GM21717 (cell line): ENCODE results near the gene NREP.

Experiments
- ATAC-seq: cut with Tn5 transposase; IDR thresholded peaks from one replicate; pipeline ENCODE4 v1.9.1; 2021; ENCODE audit warnings: mild to moderate bottlenecking, moderate library complexity; ENCODE audit not compliant: unreplicated experiment

Gene NREP

GRCh38 chr5:111699324-111699723 lies 57.7 kb downstream of the NREP start:
- ATAC-seq, result no peak

GRCh38 chr5:111697881-111698757 lies 58.9 kb downstream of the NREP start:
- no peak for ATAC-seq

DNA sequence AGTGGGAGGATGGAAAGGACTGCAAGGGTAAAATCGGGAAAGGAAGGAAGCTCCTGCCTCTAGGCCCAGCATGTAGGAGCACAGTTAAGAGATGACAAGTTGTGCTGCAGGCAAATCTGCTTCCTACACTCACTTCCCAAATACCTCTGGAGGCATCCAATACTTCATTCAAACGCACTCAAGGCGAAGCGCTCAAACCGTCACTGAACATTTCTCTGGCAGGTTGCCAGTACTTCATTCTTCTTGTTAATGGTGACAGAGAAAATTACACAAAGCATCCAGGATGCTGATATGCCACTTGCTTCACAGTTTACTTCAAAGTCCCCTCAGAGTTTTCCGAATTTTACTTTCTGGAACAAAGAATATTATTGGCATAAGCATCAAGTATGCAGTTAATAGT lies 59.8 kb downstream of the NREP start:
- ATAC-seq, result no peak

DNA sequence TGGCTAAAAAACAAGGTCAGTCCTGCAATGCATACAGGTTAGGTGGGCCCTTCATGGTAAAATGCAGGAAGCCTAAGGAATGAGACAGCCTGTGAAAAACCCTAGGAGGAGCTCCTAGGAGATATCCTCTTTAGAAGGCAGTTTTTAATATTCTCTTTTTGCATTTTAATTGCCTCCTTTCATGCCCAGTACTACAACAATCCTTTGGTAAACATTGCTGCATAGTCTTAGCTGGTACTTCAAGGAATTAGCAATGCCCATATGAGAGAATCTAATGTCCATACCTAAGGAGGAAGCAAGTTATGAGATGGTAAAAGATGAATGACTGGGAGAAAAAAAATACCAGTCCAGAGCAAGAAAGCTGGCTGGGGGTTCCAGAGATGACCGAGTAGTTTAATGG lies 61.0 kb downstream of the NREP start:
- no peak for ATAC-seq

DNA sequence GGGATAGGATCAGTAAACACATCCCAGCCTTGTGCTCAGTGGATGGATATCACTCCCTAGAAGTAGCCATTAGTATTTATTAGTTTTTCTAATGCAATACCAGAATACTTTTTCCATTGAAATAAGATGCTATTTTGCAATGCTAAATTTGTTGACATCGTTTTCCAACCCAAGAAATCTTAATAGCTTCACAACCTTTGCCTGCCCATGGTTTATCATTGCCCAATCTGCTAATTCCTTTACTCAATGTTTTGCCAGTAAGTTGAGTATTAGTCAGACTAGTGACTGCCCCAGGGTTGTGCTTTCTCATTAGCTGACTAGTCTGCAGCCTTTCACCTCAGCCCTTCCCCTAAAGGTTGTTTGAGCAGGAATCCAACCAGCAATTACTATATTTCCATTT lies 62.9 kb downstream of the NREP start:
- no peak for ATAC-seq

GRCh38 chr5:111691914-111692313 lies 65.1 kb downstream of the NREP start:
- ATAC-seq, result no peak

DNA sequence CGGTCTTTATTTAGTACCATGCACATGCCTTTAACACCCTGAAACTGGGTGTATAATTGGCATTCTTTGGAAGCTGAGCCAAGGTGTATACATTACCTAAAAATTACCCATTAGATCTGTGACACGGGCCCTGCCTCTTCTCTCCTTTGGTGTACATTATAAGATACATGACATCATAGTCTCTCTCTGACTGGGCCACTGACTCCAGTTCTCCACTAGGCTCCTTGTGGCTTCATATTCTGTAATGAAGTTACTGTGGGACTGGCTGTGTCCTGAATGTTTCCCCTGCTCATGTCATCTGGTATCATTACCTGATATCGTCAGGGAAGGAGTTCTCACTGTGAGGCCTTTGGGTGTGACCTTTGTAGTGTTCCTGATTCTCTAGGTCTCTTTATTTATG lies 65.5 kb downstream of the NREP start:
- ATAC-seq, result no peak

GRCh38 chr5:111689357-111689935 lies 67.5 kb downstream of the NREP start:
- no peak for ATAC-seq

DNA sequence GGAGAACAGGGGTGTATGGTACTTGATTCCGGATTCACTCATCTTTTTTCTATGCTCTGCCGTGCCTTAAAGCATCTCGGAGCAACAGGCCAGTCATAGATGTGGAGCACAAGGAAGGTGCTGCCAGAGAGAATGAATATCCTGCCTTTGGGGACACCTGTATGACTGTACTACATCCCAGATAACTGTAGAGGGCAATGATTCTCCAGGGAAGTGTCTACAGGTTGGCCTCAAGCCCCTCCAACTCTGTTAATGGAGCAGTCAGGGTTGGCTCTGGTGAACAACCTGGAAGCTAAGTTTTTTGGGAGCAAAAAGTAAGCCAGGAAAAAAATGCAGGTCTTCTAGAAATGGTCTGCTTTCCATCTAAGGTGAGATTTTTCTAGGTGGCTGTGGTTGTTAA lies 71.0 kb downstream of the NREP start:
- ATAC-seq, result no peak

- ATAC-seq, result no peak
Observed at GRCh38 chr5:111682641-111683040, 74.4 kb downstream of the NREP start.

DNA sequence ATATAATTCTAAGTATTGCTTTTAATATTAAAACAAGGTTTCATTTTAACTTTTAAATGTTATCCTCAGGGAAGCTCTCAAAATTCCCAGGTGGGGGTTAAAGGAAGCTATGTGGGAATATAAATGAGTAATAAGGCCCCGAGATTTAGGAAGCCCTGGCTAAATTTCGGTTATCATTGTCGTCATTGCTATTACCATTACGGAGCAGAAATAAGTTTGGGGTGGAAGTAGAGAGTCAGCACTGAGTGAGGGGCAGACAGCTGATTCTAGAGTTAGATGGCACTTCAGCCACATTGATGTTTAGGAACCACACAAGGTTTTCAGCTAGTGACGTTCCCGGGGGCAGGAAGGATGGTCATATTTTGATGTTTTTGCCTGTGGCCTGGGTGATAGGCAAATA lies 74.9 kb downstream of the NREP start:
- no peak for ATAC-seq

GRCh38 chr5:111681414-111682120 lies 75.4 kb downstream of the NREP start:
- no peak for ATAC-seq

DNA sequence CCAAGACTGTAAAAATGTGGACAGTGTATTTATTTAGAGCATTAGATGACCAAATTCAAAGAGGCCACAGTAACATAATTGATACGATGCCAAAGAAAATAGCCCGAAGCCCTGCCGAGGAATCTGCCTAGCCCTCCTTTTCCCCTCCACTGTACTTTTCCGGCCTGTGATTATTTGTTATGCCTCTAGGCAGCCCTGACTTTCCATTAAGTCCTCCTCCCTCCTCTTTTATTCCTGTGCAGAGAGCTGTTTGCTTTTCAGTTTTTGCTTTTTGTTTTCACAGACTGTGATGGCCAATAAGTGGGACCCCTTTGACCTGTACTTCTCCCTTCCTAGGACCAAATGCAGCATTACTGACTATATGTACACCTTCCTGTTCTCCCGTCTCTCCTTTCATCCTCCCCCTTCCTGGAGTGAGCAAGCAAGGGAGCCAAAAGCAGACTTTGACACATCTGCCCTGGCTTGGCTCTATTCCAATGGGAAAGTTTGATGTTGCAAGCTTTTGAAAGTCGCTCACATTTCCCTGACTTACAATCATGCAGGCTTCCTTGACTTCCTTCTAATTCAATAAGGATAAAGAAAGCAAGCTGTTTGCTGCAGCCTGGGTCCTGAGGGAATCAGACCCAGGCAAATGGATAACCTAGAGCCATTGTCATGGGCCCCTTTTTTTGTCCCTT lies 76.1 kb downstream of the NREP start:
- ATAC-seq, result no peak

- no peak for ATAC-seq
Observed at GRCh38 chr5:111679611-111680010, 77.4 kb downstream of the NREP start.
